ENCODE data around the gene B3GNT4.

Gene B3GNT4

GRCh38 chr12:122203301-122204166 is at the start of gene B3GNT4:
B3GNT4 (plus strand) TSS chr12:122203709; CDS start chr12:122204619, 910 bp downstream.
- H3K4me3 ChIP-seq (ENCODE audit: low read depth, low read length) = peak within 1 kb of the TSS; percentile 34
- in situ Hi-C loops (cut with HindIII; ENCODE audit: low sequenced_read_pairs) = no loop called here
- TF ChIP-seq CTCF (IDR thresholded peaks at IDR 0.05; ENCODE audit: low read depth, low read length) = no peak
- DNase-seq (ENCODE audit: low read depth, low spot score) = peak; percentile 35

GRCh38 chr12:122155705-122156104 is 47.8 kb upstream of the B3GNT4 start:
- no peak overlapping the region for H3K4me3 ChIP-seq (ENCODE audit: low read depth, low read length)
- no peak for DNase-seq (ENCODE audit: low read depth, low spot score)
- TF ChIP-seq CTCF (IDR thresholded peaks at IDR 0.05; ENCODE audit: low read depth, low read length) = no peak
- in situ Hi-C loops (cut with HindIII; ENCODE audit: low sequenced_read_pairs) = no loop called here

GRCh38 chr12:122158700-122159285 is 44.7 kb upstream of the B3GNT4 start:
- DNase-seq (ENCODE audit: low read depth, low spot score) = no peak
- TF ChIP-seq CTCF (IDR thresholded peaks at IDR 0.05; ENCODE audit: low read depth, low read length) = no peak
- in situ Hi-C loops (cut with HindIII; ENCODE audit: low sequenced_read_pairs) = no loop called here
- no peak overlapping the region for H3K4me3 ChIP-seq (ENCODE audit: low read depth, low read length)

GRCh38 chr12:122159882-122160281 is 43.6 kb upstream of the B3GNT4 start:
- no peak overlapping the region for H3K4me3 ChIP-seq (ENCODE audit: low read depth, low read length)
- no peak for TF ChIP-seq CTCF (IDR thresholded peaks at IDR 0.05; ENCODE audit: low read depth, low read length)
- no peak for DNase-seq (ENCODE audit: low read depth, low spot score)
- in situ Hi-C loops (cut with HindIII; ENCODE audit: low sequenced_read_pairs) = no loop called here

- no peak overlapping the region for H3K4me3 ChIP-seq (ENCODE audit: low read depth, low read length)
- no peak for TF ChIP-seq CTCF (IDR thresholded peaks at IDR 0.05; ENCODE audit: low read depth, low read length)
- in situ Hi-C loops (cut with HindIII; ENCODE audit: low sequenced_read_pairs) = no loop called here
- DNase-seq (ENCODE audit: low read depth, low spot score) = no peak
Measured at GRCh38 chr12:122160761-122161160, 42.7 kb upstream of the B3GNT4 start.

- in situ Hi-C loops (cut with HindIII; ENCODE audit: low sequenced_read_pairs) = no loop called here
- TF ChIP-seq CTCF (IDR thresholded peaks at IDR 0.05; ENCODE audit: low read depth, low read length) = no peak
- no peak for DNase-seq (ENCODE audit: low read depth, low spot score)
- no peak overlapping the region for H3K4me3 ChIP-seq (ENCODE audit: low read depth, low read length)
Measured at GRCh38 chr12:122161682-122162081, 41.8 kb upstream of the B3GNT4 start.

All from astrocyte of the spinal cord (primary cell).